ENCODE results near the gene CADM2.
"Not testable (repeated sequence)": the region's sequence is repeated elsewhere in the genome, so short reads cannot be mapped to it uniquely, and the experiment has no call there.

CADM2 gene

DNA sequence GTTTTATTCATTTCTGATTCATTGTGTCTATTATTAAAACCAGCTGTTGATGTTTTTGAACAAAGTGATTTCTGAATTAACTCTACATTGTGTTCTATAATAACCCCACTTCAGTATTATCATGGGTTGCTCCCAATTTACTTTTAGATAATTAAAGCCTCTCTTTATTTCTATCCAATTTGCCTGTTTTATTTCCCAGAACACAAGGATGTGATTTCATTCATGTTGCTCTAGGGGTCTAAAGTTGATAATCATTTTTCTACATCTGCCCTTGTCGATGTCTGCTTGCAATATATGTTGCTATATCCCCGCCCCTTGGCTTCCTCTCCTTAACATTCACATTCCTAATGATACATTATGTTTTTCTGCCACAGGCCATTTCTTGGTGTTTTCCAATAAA lies 747.3 kb downstream of the CADM2 start:
- Histone ChIP-seq H3K4me1 (ENCODE audit: control insufficient read depth, insufficient read depth, low read length) (no peaks in the 10 kb centered on the region), H3K27ac (ENCODE audit: low read depth, low read length) (no peak overlapping the region), H3K36me3 (ENCODE audit: control insufficient read depth, insufficient read depth, low read length) (no peaks in the 10 kb centered on the region), H3K9ac (ENCODE audit: low read length) (no peak overlapping the region), H3K27me3 (ENCODE audit: control insufficient read depth, insufficient read depth, low read length) (no peaks in the 10 kb centered on the region), H3K4me3 (ENCODE audit: low read length) (no peak overlapping the region)

DNA sequence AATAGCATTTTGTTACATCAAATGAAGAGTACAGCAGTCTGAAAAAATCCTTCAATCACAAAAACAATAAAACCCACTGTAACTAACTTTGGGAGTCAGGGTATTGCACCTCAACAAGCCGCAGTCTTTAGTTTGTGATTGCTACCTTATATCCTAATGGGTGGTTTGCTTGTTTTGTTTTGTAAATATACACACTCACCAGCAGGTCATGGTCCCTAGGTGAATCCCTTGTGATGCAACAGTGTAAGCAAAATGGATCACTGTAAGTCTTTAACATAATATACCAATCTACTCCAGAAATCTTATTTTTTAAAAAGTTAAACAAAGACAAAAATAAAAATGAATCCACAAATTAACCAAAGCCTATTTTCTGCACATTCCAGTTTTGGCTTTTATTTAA lies 749.5 kb downstream of the CADM2 start:
- not testable (repeated sequence) for H3K9ac ChIP-seq (ENCODE audit: low read length); H3K4me3 ChIP-seq (ENCODE audit: low read length); H3K27ac ChIP-seq (ENCODE audit: low read depth, low read length); H3K27me3 ChIP-seq (ENCODE audit: control insufficient read depth, insufficient read depth, low read length); H3K36me3 ChIP-seq (ENCODE audit: control insufficient read depth, insufficient read depth, low read length); H3K4me1 ChIP-seq (ENCODE audit: control insufficient read depth, insufficient read depth, low read length)

DNA sequence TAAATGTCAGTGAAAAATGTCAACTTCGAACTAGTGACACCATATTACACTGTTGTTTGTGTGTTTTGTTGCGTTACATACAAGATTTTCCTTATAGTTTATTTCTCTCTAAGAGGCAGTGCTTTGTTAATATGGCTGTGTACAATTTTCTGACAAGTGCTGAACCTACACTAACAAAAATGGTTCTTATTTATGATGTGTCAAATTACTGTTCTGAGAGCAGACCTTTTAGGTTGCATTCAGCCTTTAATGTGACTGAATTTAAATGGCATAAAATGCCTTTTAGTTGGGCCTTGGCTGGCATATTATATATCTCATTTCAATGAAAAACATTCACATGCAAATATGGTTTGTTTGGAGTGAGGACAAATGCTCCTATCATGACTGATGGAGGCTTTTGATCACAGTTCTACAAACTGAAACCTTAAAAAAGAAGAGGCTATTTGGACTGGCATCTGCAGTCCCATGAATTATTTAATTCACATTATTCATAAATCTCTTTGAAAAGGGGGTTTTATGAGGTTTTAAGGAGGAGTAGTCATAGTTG lies 750.6 kb downstream of the CADM2 start:
- Histone ChIP-seq H3K36me3 (ENCODE audit: control insufficient read depth, insufficient read depth, low read length) (no peaks in the 10 kb centered on the region), H3K4me1 (ENCODE audit: control insufficient read depth, insufficient read depth, low read length) (no peaks in the 10 kb centered on the region), H3K4me3 (ENCODE audit: low read length) (no peak overlapping the region), H3K9ac (ENCODE audit: low read length) (no peak overlapping the region), H3K27me3 (ENCODE audit: control insufficient read depth, insufficient read depth, low read length) (no peaks in the 10 kb centered on the region), H3K27ac (ENCODE audit: low read depth, low read length) (no peak overlapping the region)

DNA sequence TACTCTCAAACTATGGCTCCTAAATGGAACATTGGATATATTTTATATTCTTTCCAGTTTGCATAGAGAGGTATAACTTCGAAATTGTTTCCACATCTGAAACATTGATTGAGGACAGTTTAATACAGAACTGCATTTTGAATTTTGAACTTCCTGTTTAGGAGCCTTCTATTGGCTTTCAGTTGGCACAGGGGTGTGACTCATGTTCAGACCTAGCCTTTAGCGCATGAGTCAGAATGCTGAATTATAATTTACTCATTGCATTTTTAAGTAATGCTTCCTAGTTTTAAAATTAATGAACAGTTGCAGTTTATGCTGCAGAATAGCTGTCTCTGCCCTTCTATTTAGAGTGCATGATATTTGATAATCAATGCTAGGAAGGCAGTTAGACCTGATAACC lies 751.7 kb downstream of the CADM2 start:
- no peak overlapping the region for H3K4me3 ChIP-seq (ENCODE audit: low read length)
- no peaks in the 10 kb centered on the region for H3K4me1 ChIP-seq (ENCODE audit: control insufficient read depth, insufficient read depth, low read length)
- H3K27me3 ChIP-seq (ENCODE audit: control insufficient read depth, insufficient read depth, low read length), result no peaks in the 10 kb centered on the region
- H3K9ac ChIP-seq (ENCODE audit: low read length), result no peak overlapping the region
- H3K36me3 ChIP-seq (ENCODE audit: control insufficient read depth, insufficient read depth, low read length), result no peaks in the 10 kb centered on the region
- no peak overlapping the region for H3K27ac ChIP-seq (ENCODE audit: low read depth, low read length)

DNA sequence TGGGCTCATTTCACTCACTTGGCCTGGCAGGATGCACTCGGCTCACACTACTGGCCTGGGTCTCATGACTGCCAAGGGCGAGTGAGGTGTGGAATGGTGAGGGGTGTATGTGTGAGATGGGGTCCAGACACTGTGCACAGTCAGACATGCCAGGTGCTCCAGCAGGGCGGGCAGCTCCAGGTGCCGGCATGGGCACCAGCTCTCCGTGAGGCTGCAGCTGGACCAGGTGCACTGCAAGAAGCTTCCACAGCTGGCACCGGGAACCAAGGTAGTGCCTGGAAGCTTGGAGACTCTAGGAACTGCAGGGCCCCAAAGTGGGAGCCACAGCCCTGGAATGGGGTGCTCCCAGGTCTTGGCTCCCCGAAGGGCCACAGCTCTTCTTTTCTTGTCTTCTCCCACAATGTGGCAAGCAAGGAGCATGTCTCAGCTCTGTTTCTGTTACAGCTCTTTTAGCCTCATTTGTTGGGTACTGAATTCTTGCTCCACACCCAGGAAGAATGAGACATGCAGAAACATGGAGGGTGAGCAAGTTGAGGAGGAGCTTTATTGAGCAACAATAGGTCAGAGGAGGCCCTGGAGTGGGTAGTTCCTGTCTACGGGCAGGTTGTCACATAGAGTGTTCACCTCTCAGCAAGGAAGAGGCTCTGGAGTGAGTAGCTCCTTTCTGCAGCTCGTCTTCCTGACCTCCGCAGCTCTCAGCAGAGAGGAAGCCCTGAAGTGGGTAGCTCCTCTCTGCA lies 762.8 kb downstream of the CADM2 start:
- Histone ChIP-seq H3K4me3 (ENCODE audit: low read length) (no peak overlapping the region), H3K27me3 (ENCODE audit: control insufficient read depth, insufficient read depth, low read length) (no peaks in the 10 kb centered on the region), H3K27ac (ENCODE audit: low read depth, low read length) (no peak overlapping the region), H3K4me1 (ENCODE audit: control insufficient read depth, insufficient read depth, low read length) (no peaks in the 10 kb centered on the region), H3K9ac (ENCODE audit: low read length) (no peak overlapping the region), H3K36me3 (ENCODE audit: control insufficient read depth, insufficient read depth, low read length) (no peaks in the 10 kb centered on the region)

DNA sequence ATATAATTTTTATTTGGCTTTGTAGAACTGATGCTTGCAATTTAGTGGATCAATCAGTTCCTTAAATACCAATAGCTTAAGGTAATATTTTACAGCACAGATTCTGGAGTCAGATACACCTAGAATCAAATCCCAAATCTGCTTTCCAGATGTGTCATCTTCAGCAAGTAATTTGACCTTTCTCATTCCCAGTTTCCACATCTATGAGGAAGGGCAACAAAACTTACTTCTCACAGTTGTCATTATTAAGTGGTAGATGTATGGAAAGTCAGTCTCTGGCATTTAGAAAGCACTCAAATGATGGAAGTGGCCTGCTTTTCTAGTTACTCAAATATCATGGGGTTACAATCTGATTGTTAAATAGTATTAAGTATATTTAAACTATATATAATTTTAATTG lies 767.0 kb downstream of the CADM2 start:
- no peaks in the 10 kb centered on the region for H3K4me1 ChIP-seq (ENCODE audit: control insufficient read depth, insufficient read depth, low read length)
- no peaks in the 10 kb centered on the region for H3K27me3 ChIP-seq (ENCODE audit: control insufficient read depth, insufficient read depth, low read length)
- no peaks in the 10 kb centered on the region for H3K36me3 ChIP-seq (ENCODE audit: control insufficient read depth, insufficient read depth, low read length)
- no peak overlapping the region for H3K4me3 ChIP-seq (ENCODE audit: low read length)
- no peak overlapping the region for H3K9ac ChIP-seq (ENCODE audit: low read length)
- no peak overlapping the region for H3K27ac ChIP-seq (ENCODE audit: low read depth, low read length)

DNA sequence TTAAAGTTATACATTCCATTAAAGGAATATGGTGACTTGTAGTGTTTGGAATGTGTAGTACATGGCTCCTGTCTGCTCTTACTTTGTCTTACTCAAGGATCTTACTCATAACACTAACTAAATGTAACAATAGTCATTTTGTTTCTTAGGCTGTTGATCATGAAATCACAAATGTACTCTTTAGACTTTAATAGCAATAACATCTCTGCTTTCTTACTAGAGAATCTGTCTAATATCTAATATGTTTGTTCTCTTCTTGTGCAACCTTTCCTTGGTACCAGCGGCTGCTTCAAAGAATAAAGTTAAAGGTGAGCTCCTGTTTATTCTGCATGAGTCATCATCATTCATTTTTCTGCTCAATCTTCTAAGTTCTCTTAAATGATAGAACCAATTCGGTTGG lies 767.5 kb downstream of the CADM2 start:
- H3K4me3 ChIP-seq (ENCODE audit: low read length), result no peak overlapping the region
- no peak overlapping the region for H3K9ac ChIP-seq (ENCODE audit: low read length)
- H3K4me1 ChIP-seq (ENCODE audit: control insufficient read depth, insufficient read depth, low read length), result no peaks in the 10 kb centered on the region
- H3K27ac ChIP-seq (ENCODE audit: low read depth, low read length), result no peak overlapping the region
- H3K27me3 ChIP-seq (ENCODE audit: control insufficient read depth, insufficient read depth, low read length), result no peaks in the 10 kb centered on the region
- H3K36me3 ChIP-seq (ENCODE audit: control insufficient read depth, insufficient read depth, low read length), result no peaks in the 10 kb centered on the region

DNA sequence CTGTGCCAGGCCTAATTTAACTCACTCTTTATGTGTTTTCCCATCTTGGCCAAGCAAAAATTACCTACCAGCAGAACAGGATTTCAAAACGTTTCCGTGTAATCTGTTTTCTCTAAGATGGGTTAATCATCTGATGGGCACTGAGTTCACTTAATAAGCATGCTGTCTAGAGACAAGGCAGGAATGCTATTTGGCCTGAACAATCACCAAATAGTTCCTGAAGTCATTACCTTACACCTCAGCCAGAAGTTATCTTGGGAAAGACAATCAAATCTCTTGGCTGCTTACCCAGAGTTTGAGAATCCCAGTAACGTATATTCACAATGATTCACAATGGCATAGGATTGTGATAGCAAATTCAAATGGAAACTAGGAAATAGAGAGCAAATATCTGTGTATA lies 779.1 kb downstream of the CADM2 start:
- Histone ChIP-seq H3K9ac (ENCODE audit: low read length) (no peak overlapping the region), H3K27ac (ENCODE audit: low read depth, low read length) (no peak overlapping the region), H3K4me3 (ENCODE audit: low read length) (no peak overlapping the region), H3K4me1 (ENCODE audit: control insufficient read depth, insufficient read depth, low read length) (no peaks in the 10 kb centered on the region), H3K36me3 (ENCODE audit: control insufficient read depth, insufficient read depth, low read length) (no peaks in the 10 kb centered on the region), H3K27me3 (ENCODE audit: control insufficient read depth, insufficient read depth, low read length) (no peaks in the 10 kb centered on the region)

DNA sequence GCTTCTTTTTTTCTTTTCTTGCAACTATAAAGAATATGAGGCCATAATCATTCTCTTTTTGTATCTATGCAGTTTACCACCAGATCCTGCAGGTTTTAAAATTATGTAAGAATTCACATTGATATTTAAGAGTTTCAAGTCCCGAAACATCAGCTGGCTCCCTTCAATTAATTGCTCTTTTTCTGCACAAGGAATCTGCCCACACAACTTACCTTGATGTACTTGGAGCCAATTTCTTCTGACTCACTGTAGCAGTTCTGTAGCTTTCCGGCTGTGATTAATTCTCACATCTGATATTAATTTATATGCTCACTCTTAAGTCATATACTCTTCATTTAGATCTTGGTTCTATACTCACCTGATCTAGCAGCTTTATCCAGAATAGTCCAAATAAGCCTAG lies 781.8 kb downstream of the CADM2 start:
- no peak overlapping the region for H3K27ac ChIP-seq (ENCODE audit: low read depth, low read length)
- H3K36me3 ChIP-seq (ENCODE audit: control insufficient read depth, insufficient read depth, low read length), result no peaks in the 10 kb centered on the region
- H3K4me3 ChIP-seq (ENCODE audit: low read length), result no peak overlapping the region
- no peaks in the 10 kb centered on the region for H3K4me1 ChIP-seq (ENCODE audit: control insufficient read depth, insufficient read depth, low read length)
- H3K9ac ChIP-seq (ENCODE audit: low read length), result no peak overlapping the region
- H3K27me3 ChIP-seq (ENCODE audit: control insufficient read depth, insufficient read depth, low read length), result no peaks in the 10 kb centered on the region

DNA sequence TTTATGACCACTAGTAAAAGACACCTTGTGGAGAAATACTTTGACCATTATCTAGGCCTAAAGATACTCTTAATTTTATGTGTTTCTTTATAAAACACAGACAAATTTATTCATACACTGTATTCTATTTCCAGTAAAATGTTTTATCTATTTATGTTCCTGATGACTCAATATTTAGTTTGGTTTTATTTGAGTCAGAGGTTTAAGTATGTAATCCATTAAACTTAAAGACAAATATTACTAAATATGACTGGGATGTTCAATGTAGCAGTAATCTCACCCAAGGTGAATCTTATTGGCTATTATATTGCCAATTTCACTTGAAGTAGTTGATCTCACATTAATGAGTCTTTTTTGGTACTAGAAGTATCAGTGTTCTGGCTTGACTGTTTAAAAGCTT lies 799.7 kb downstream of the CADM2 start:
- Histone ChIP-seq H3K27ac (ENCODE audit: low read depth, low read length) (no peak overlapping the region), H3K27me3 (ENCODE audit: control insufficient read depth, insufficient read depth, low read length) (no peaks in the 10 kb centered on the region), H3K36me3 (ENCODE audit: control insufficient read depth, insufficient read depth, low read length) (no peaks in the 10 kb centered on the region), H3K4me3 (ENCODE audit: low read length) (no peak overlapping the region), H3K4me1 (ENCODE audit: control insufficient read depth, insufficient read depth, low read length) (no peaks in the 10 kb centered on the region), H3K9ac (ENCODE audit: low read length) (no peak overlapping the region)

DNA sequence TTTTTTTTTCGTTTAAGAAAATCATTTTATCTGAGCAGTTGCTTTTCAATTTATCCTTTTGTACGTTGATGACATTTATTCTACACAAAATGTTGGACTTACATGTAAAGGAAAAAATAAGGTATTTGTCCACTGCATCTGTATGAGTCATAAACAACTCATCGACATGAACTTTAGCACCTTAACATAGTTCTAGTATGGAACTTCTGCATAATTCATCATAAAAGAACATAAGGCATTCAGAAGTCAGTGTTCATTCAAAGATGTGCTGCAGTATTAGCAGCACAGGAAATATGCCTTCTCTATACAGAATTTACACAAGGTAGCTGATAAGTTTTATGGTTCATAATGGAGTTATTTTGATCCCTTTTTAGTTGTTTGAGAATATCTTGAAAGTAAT lies 801.6 kb downstream of the CADM2 start:
- Histone ChIP-seq H3K9ac (ENCODE audit: low read length) (no peak overlapping the region), H3K36me3 (ENCODE audit: control insufficient read depth, insufficient read depth, low read length) (no peaks in the 10 kb centered on the region), H3K4me1 (ENCODE audit: control insufficient read depth, insufficient read depth, low read length) (no peaks in the 10 kb centered on the region), H3K4me3 (ENCODE audit: low read length) (no peak overlapping the region), H3K27ac (ENCODE audit: low read depth, low read length) (no peak overlapping the region), H3K27me3 (ENCODE audit: control insufficient read depth, insufficient read depth, low read length) (no peaks in the 10 kb centered on the region)

DNA sequence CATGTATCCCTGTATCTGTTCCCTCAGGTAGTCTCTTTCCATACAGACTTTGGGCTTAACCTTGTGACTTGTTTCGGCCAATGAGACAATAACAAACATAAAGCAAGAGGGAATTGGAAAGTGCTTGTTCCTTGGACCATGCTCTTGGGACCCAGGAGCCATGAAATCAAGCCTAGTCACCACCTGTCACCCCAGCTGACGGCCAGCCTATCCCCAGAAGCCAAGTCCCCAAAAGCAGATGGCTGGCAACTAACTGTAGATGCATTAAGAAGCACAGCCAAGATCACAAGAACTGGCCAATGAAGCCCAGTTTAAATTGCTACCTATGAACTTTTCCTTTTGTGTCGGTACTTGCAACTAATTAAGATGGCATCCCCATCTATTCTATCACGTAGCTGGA lies 822.0 kb downstream of the CADM2 start:
- H3K27me3 ChIP-seq (ENCODE audit: control insufficient read depth, insufficient read depth, low read length), result no peaks in the 10 kb centered on the region
- no peak overlapping the region for H3K27ac ChIP-seq (ENCODE audit: low read depth, low read length)
- no peaks in the 10 kb centered on the region for H3K36me3 ChIP-seq (ENCODE audit: control insufficient read depth, insufficient read depth, low read length)
- H3K9ac ChIP-seq (ENCODE audit: low read length), result no peak overlapping the region
- peaks cover 2% of the 10 kb centered on the region for H3K4me1 ChIP-seq (ENCODE audit: control insufficient read depth, insufficient read depth, low read length)
- no peak overlapping the region for H3K4me3 ChIP-seq (ENCODE audit: low read length)

DNA sequence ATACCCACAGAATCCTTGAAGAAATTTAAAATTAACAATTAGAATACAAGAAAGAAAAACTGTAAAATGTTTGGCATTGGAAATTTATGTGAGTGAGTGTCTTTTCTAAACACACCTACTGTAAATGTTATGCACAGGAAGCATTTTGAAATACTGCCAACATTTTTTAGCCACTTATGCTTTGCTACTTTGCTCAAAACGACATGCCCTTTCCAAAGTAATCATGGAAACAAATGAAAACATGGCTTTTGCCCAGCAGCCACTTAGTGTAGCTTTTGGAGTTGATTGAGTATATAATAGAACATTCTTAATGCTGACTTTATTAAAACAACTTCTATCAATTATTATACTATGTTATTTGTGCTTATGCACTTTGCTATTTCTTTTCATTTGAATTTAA lies 823.0 kb downstream of the CADM2 start:
- no peak overlapping the region for H3K27ac ChIP-seq (ENCODE audit: low read depth, low read length)
- H3K36me3 ChIP-seq (ENCODE audit: control insufficient read depth, insufficient read depth, low read length), result no peaks in the 10 kb centered on the region
- peaks cover 2% of the 10 kb centered on the region for H3K4me1 ChIP-seq (ENCODE audit: control insufficient read depth, insufficient read depth, low read length)
- H3K4me3 ChIP-seq (ENCODE audit: low read length), result no peak overlapping the region
- H3K27me3 ChIP-seq (ENCODE audit: control insufficient read depth, insufficient read depth, low read length), result no peaks in the 10 kb centered on the region
- no peak overlapping the region for H3K9ac ChIP-seq (ENCODE audit: low read length)
